BE2C (cell line): Measurements from ENCODE around the gene SLC6A8.
"Not testable (repeated sequence)": the region's sequence is repeated elsewhere in the genome, so short reads cannot be mapped to it uniquely, and the experiment has no call there.

Source experiments
- DNase-seq: peaks from one replicate; pipeline ENCODE4 v3.0.0-alpha.2; 2020
- H3K27me3 ChIP-seq: fragments of 250-450 bp; sonication (Bioruptor Pico); 2 replicates; pipeline ENCODE4 v1.5.1; 2020; ENCODE audit warnings: mild to moderate bottlenecking
- H3K36me3 ChIP-seq: fragments of 250-450 bp; sonication (Bioruptor Pico); 2 replicates; pipeline ENCODE4 v1.5.1; 2020; ENCODE audit warnings: mild to moderate bottlenecking
- H3K4me1 ChIP-seq: fragments of 250-450 bp; sonication (Bioruptor Pico); 2 replicates; pipeline ENCODE4 v1.5.1; 2020
- H3K4me3 ChIP-seq: 2 replicates; pipeline ENCODE4 v1.5.1; 2011; ENCODE audit warnings: low read depth, low read length
- H3K9me3 ChIP-seq: fragments of 250-450 bp; sonication (Bioruptor Pico); 2 replicates; pipeline ENCODE4 v1.5.1; 2020
- CTCF ChIP-seq: IDR thresholded peaks from 2 replicates; pipeline ENCODE4 v1.5.1; 2012; ENCODE audit warnings: mild to moderate bottlenecking, low read depth, low read length

SLC6A8 gene

GRCh38 chrX:153688071-153688470, 345 bp downstream of the SLC6A8 start:
- no peak overlapping the region for H3K4me3 ChIP-seq
- no peak for TF ChIP-seq CTCF
- 0 out of 2 replicates have a peak, but pooled peaks cover 4% of the 10 kb centered on the region for H3K36me3 ChIP-seq
- no peak for DNase-seq
- no peaks in the 10 kb centered on the region for H3K4me1 ChIP-seq
- H3K9me3 ChIP-seq = no peaks in the 10 kb centered on the region
- H3K27me3 ChIP-seq = no peaks in the 10 kb centered on the region

- no peaks in the 10 kb centered on the region for H3K4me1 ChIP-seq
- DNase-seq = no peak
- TF ChIP-seq CTCF = no peak
- no peaks in the 10 kb centered on the region for H3K9me3 ChIP-seq
- H3K4me3 ChIP-seq = peak overlapping the region; percentile 40
- H3K27me3 ChIP-seq = no peaks in the 10 kb centered on the region
- H3K36me3 ChIP-seq = 0 out of 2 replicates have a peak, but pooled peaks cover 4% of the 10 kb centered on the region
Measured at GRCh38 chrX:153688506-153688905, 780 bp downstream of the SLC6A8 start.

GRCh38 chrX:153688911-153689590, 1.3 kb downstream of the SLC6A8 start:
- H3K9me3 ChIP-seq = no peaks in the 10 kb centered on the region
- no peaks in the 10 kb centered on the region for H3K27me3 ChIP-seq
- peak; percentile 57 for DNase-seq
- peak overlapping the region; percentile 52 for H3K4me3 ChIP-seq
- 0 out of 2 replicates have a peak, but pooled peaks cover 4% of the 10 kb centered on the region for H3K36me3 ChIP-seq
- no peaks in the 10 kb centered on the region for H3K4me1 ChIP-seq
- TF ChIP-seq CTCF = no peak

- peak; percentile 64 for DNase-seq
- H3K4me3 ChIP-seq = peak overlapping the region; percentile 52
- no peaks in the 10 kb centered on the region for H3K4me1 ChIP-seq
- 0 out of 2 replicates have a peak, but pooled peaks cover 4% of the 10 kb centered on the region for H3K36me3 ChIP-seq
- H3K9me3 ChIP-seq = no peaks in the 10 kb centered on the region
- peak; percentile 44 for TF ChIP-seq CTCF
- no peaks in the 10 kb centered on the region for H3K27me3 ChIP-seq
Measured at GRCh38 chrX:153689654-153690465, 2.1 kb downstream of the SLC6A8 start.

GRCh38 chrX:153690466-153690865, 2.7 kb downstream of the SLC6A8 start:
- Histone ChIP-seq H3K36me3 (0 out of 2 replicates have a peak, but pooled peaks cover 4% of the 10 kb centered on the region), H3K4me3 (no peak overlapping the region), H3K27me3 (no peaks in the 10 kb centered on the region), H3K9me3 (no peaks in the 10 kb centered on the region), H3K4me1 (no peaks in the 10 kb centered on the region)
- no peak for TF ChIP-seq CTCF
- DNase-seq = no peak

- not testable (repeated sequence) for H3K27me3 ChIP-seq, H3K4me3 ChIP-seq, H3K9me3 ChIP-seq, H3K36me3 ChIP-seq, H3K4me1 ChIP-seq, DNase-seq
Measured at GRCh38 chrX:153691032-153691827, 3.5 kb downstream of the SLC6A8 start.
